HL-60 (cell line): Measurements from ENCODE around the gene FOCAD.

ENCODE experiments used
- DNase-seq, 2 experiments: peaks; one replicate each; pipeline ENCODE4 v3.0.0-alpha.2; 2010 to 2020; ENCODE audit warnings: low read depth in 1 of 2, low spot score in 1 of 2
- H3K27ac ChIP-seq: fragments of 250-450 bp; sonication (Bioruptor Pico); replicated peaks from 2 replicates; pipeline ENCODE4 v1.5.1; 2020; ENCODE audit warnings: mild to moderate bottlenecking, moderate library complexity
- H3K27me3 ChIP-seq: fragments of 250-450 bp; sonication (Bioruptor Pico); 2 replicates; pipeline ENCODE4 v1.5.1; 2021; ENCODE audit warnings: mild to moderate bottlenecking, moderate library complexity; ENCODE audit not compliant: insufficient read depth, poor library complexity, severe bottlenecking
- H3K4me3 ChIP-seq: replicated peaks from 2 replicates; pipeline ENCODE4 v1.5.1; 2011; ENCODE audit warnings: mild to moderate bottlenecking, control low read depth, low read length; ENCODE audit not compliant: insufficient read depth
- GABPA ChIP-seq: IDR thresholded peaks from 2 replicates; pipeline ENCODE4 v1.6.1; 2012; ENCODE audit warnings: low read depth
- POLR2AphosphoS5 ChIP-seq: IDR thresholded peaks from 2 replicates; pipeline ENCODE4 v1.6.1; 2012; ENCODE audit warnings: low read depth
- SPI1 ChIP-seq: IDR thresholded peaks from 2 replicates; pipeline ENCODE4 v1.6.1; 2012; ENCODE audit warnings: low read depth, mild to moderate bottlenecking, borderline replicate concordance
- TF ChIP-seq, protein P1 (sequence below): IDR thresholded peaks from 2 replicates; pipeline ENCODE4 v1.6.1; 2012; ENCODE audit warnings: low read depth; ENCODE audit not compliant: insufficient replicate concordance
- TF ChIP-seq, protein P2 (sequence below): IDR thresholded peaks from one replicate; pipeline ENCODE4 v1.5.1; 2011; ENCODE audit warnings: low read length, control low read depth, inconsistent platforms; ENCODE audit not compliant: insufficient read depth

Gene FOCAD

GRCh38 chr9:20929276-20929675 lies 245.2 kb downstream of the FOCAD start:
- no peaks in the 10 kb centered on the region for H3K27me3 ChIP-seq
- DNase-seq, result no peak
- H3K27ac ChIP-seq, result no peak overlapping the region
- TF ChIP-seq, protein P1, sequence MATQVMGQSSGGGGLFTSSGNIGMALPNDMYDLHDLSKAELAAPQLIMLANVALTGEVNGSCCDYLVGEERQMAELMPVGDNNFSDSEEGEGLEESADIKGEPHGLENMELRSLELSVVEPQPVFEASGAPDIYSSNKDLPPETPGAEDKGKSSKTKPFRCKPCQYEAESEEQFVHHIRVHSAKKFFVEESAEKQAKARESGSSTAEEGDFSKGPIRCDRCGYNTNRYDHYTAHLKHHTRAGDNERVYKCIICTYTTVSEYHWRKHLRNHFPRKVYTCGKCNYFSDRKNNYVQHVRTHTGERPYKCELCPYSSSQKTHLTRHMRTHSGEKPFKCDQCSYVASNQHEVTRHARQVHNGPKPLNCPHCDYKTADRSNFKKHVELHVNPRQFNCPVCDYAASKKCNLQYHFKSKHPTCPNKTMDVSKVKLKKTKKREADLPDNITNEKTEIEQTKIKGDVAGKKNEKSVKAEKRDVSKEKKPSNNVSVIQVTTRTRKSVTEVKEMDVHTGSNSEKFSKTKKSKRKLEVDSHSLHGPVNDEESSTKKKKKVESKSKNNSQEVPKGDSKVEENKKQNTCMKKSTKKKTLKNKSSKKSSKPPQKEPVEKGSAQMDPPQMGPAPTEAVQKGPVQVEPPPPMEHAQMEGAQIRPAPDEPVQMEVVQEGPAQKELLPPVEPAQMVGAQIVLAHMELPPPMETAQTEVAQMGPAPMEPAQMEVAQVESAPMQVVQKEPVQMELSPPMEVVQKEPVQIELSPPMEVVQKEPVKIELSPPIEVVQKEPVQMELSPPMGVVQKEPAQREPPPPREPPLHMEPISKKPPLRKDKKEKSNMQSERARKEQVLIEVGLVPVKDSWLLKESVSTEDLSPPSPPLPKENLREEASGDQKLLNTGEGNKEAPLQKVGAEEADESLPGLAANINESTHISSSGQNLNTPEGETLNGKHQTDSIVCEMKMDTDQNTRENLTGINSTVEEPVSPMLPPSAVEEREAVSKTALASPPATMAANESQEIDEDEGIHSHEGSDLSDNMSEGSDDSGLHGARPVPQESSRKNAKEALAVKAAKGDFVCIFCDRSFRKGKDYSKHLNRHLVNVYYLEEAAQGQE, result no peak
- TF ChIP-seq SPI1, result no peak
- TF ChIP-seq POLR2AphosphoS5, result no peak
- no peak for TF ChIP-seq GABPA
- TF ChIP-seq, protein P2, sequence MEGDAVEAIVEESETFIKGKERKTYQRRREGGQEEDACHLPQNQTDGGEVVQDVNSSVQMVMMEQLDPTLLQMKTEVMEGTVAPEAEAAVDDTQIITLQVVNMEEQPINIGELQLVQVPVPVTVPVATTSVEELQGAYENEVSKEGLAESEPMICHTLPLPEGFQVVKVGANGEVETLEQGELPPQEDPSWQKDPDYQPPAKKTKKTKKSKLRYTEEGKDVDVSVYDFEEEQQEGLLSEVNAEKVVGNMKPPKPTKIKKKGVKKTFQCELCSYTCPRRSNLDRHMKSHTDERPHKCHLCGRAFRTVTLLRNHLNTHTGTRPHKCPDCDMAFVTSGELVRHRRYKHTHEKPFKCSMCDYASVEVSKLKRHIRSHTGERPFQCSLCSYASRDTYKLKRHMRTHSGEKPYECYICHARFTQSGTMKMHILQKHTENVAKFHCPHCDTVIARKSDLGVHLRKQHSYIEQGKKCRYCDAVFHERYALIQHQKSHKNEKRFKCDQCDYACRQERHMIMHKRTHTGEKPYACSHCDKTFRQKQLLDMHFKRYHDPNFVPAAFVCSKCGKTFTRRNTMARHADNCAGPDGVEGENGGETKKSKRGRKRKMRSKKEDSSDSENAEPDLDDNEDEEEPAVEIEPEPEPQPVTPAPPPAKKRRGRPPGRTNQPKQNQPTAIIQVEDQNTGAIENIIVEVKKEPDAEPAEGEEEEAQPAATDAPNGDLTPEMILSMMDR, result no peak
- H3K4me3 ChIP-seq, result no peak overlapping the region

GRCh38 chr9:20930836-20931235 lies 246.8 kb downstream of the FOCAD start:
- no peak for DNase-seq

GRCh38 chr9:20940447-20941173 lies 256.6 kb downstream of the FOCAD start:
- H3K27me3 ChIP-seq, result no peaks in the 10 kb centered on the region
- no peak for DNase-seq
- TF ChIP-seq, protein P2, result no peak
- TF ChIP-seq GABPA (no peak), SPI1 (no peak), POLR2AphosphoS5 (no peak)
- TF ChIP-seq, protein P1, result no peak
- H3K27ac ChIP-seq, result no peak overlapping the region
- H3K4me3 ChIP-seq, result no peak overlapping the region

More at GRCh38 chr9:20930836-20931235, 246.8 kb downstream of the FOCAD start:
- no peak overlapping the region for H3K4me3 ChIP-seq
- H3K27me3 ChIP-seq, result no peaks in the 10 kb centered on the region
- TF ChIP-seq, protein P1, result no peak
- H3K27ac ChIP-seq, result no peak overlapping the region
